Esophagus squamous epithelium (tissue), 5 donors: ENCODE data around the gene ENPP1. TPM values are rescaled to one million over a fixed set of nuclear protein-coding genes. Genes with fewer than 3 reads are reported as not detected.

Experiments used
- DNase-seq: peaks from one replicate; lab custom pipeline; 2025; lab: John Stamatoyannopoulos, UW
- H3K27ac ChIP-seq, 4 donors: fragments of 200-600 bp; sonication (generic); one replicate each; pipeline ENCODE4 v1.5.1; 2016 to 2019; ENCODE audit warnings: mild to moderate bottlenecking in 1 of 4
- H3K27me3 ChIP-seq, 4 donors: fragments of 200-600 bp; sonication (generic); 1 replicate in 3 of 4; 2 replicates in 1 of 4; pipeline versions ENCODE4 v1.5.1 to v1.6.0; 2017 to 2021; ENCODE audit warnings: antibody characterized with exemption in 1 of 4
- H3K36me3 ChIP-seq, 3 donors: fragments of 200-600 bp; sonication (generic); one replicate each; pipeline ENCODE4 v1.5.1; 2016 to 2019
- H3K4me1 ChIP-seq, 3 donors: fragments of 200-600 bp; sonication (generic); one replicate each; pipeline ENCODE4 v1.5.1; 2017 to 2019
- H3K4me3 ChIP-seq, 4 donors: fragments of 200-600 bp; sonication (generic); 1 replicate in 3 of 4; 2 replicates in 1 of 4; pipeline ENCODE4 v1.5.1; 2016 to 2019; ENCODE audit warnings: mild to moderate bottlenecking in 2 of 4, moderate library complexity in 1 of 4
- H3K9me3 ChIP-seq, 3 donors: fragments of 200-600 bp; sonication (generic); one replicate each; pipeline ENCODE4 v1.5.1; 2016 to 2019
- CTCF ChIP-seq, 6 experiments: fragments of 450-650 bp in 4 of 6; fragments of 200-600 bp in 2 of 6; sonication (generic) in 2 of 6; IDR thresholded peaks; one replicate each; pipeline ENCODE4 v1.5.1; 2016 to 2019; ENCODE audit warnings: antibody characterized with exemption in 6 of 6, mild to moderate bottlenecking in 4 of 6, moderate library complexity in 4 of 6
- POLR2A ChIP-seq, 4 donors: fragments of 450-650 bp; IDR thresholded peaks; one replicate each; pipeline ENCODE4 v1.6.1; 2017; ENCODE audit warnings: antibody characterized with exemption in 4 of 4, mild to moderate bottlenecking in 4 of 4, moderate library complexity in 3 of 4
- WGBS, 2 donors: methylation state at CpG; one replicate each; pipeline ENCODE4 v1.1.5; 2018; 5-methylcytosine and 5-hydroxymethylcytosine counted together
- intact Hi-C: fragments of 100-400 bp; cut with DNase I; formaldehyde crosslinking; loops from one replicate; pipeline ENCODE4 v1.15.0; 2022
- total RNA-seq, 4 donors: library from RNA; depleted of rRNA; stranded (reverse); fragments of >200 nt; gene quantifications; one replicate each; pipeline ENCODE4 v1.1.0, GENCODE V29; 2016
- donor health status: DM: yes; HTN: yes; CAD: no.

The ENPP1 gene
- total RNA-seq, 4 donors from 2014 or later = 0.76 to 12.6 (median 3.2) TPM

- Histone ChIP-seq H3K36me3 (no peaks in the 10 kb centered on the region), H3K27me3 (peaks cover 0 to 11% (median 0%) of the 10 kb centered on the region in 4 donors), H3K4me1 (no peaks in the 10 kb centered on the region), H3K27ac (no peak overlapping the region), H3K9me3 (peaks cover 0 to 21% (median 6%) of the 10 kb centered on the region in 3 donors), H3K4me3 (no peak overlapping the region)
- intact Hi-C loops = loop anchor here (10.0 kb wide), 1 partner anchor 304 kb away; no protein-coding TSS in a partner anchor
- 68 to 74% methylated on average over 3 of the region's 3 CpGs for WGBS, 2 donors
- DNase-seq = no peak
- TF ChIP-seq CTCF (IDR thresholded peaks at IDR 0.05) (no peak), POLR2A (IDR thresholded peaks at IDR 0.05) (no peak)
Measured at GRCh38 chr6:131920656-131921055, 112.8 kb downstream of the ENPP1 start.

GRCh38 chr6:131923356-131923755 is 115.5 kb downstream of the ENPP1 start:
- intact Hi-C loops = loop anchor here (10.0 kb wide), 1 partner anchor 301 kb away; no protein-coding TSS in a partner anchor
- peak in 5 of 6 experiments; percentile 47 to 78 (median 59) for TF ChIP-seq CTCF (IDR thresholded peaks at IDR 0.05)
- no peak for TF ChIP-seq POLR2A (IDR thresholded peaks at IDR 0.05)
- peaks cover 0 to 4% (median 0%) of the 10 kb centered on the region in 4 donors for H3K27me3 ChIP-seq
- peaks cover 0 to 21% (median 6%) of the 10 kb centered on the region in 3 donors for H3K9me3 ChIP-seq
- H3K36me3 ChIP-seq = no peaks in the 10 kb centered on the region
- no peak overlapping the region for H3K27ac ChIP-seq
- H3K4me1 ChIP-seq = no peaks in the 10 kb centered on the region
- DNase-seq = no peak
- 9 to 13% methylated on average over 2 of the region's 2 CpGs for WGBS, 2 donors
- H3K4me3 ChIP-seq = no peak overlapping the region

GRCh38 chr6:131924881-131925474 is 117.2 kb downstream of the ENPP1 start:
- Histone ChIP-seq H3K4me1 (no peaks in the 10 kb centered on the region), H3K27ac (no peak overlapping the region), H3K9me3 (peaks cover 0 to 21% (median 6%) of the 10 kb centered on the region in 3 donors), H3K4me3 (no peak overlapping the region), H3K27me3 (no peaks in the 10 kb centered on the region), H3K36me3 (no peaks in the 10 kb centered on the region)
- DNase-seq = no peak
- intact Hi-C loops = loop anchor here (10.0 kb wide), 1 partner anchor 300 kb away; no protein-coding TSS in a partner anchor
- TF ChIP-seq CTCF (IDR thresholded peaks at IDR 0.05) (peak in 5 of 6 experiments; percentile 32 to 54 (median 36)), POLR2A (IDR thresholded peaks at IDR 0.05) (no peak)
- WGBS, 2 donors = 17 to 19% methylated on average over 4 of the region's 4 CpGs

- Histone ChIP-seq H3K4me1 (no peaks in the 10 kb centered on the region), H3K4me3 (no peak overlapping the region), H3K27me3 (no peaks in the 10 kb centered on the region), H3K9me3 (no peaks in the 10 kb centered on the region), H3K36me3 (no peaks in the 10 kb centered on the region), H3K27ac (no peak overlapping the region)
- intact Hi-C loops = loop anchor here (10.0 kb wide), 1 partner anchor 296 kb away; no protein-coding TSS in a partner anchor
- WGBS, 2 donors = 49 to 57% methylated on average over 2 of the region's 2 CpGs
- TF ChIP-seq POLR2A (IDR thresholded peaks at IDR 0.05) (no peak), CTCF (IDR thresholded peaks at IDR 0.05) (no peak)
- no peak for DNase-seq
Measured at GRCh38 chr6:131929264-131929663, 121.4 kb downstream of the ENPP1 start.

GRCh38 chr6:131929976-131930375 is 122.2 kb downstream of the ENPP1 start:
- Histone ChIP-seq H3K27me3 (no peaks in the 10 kb centered on the region), H3K36me3 (no peaks in the 10 kb centered on the region), H3K4me1 (no peaks in the 10 kb centered on the region), H3K4me3 (no peak overlapping the region), H3K27ac (no peak overlapping the region), H3K9me3 (no peaks in the 10 kb centered on the region)
- intact Hi-C loops = loop anchor here (10.0 kb wide), 1 partner anchor 295 kb away; no protein-coding TSS in a partner anchor
- no peak for DNase-seq
- TF ChIP-seq CTCF (IDR thresholded peaks at IDR 0.05) (no peak), POLR2A (IDR thresholded peaks at IDR 0.05) (no peak)
- 81 to 94% methylated on average over 1 of the region's 1 CpG for WGBS, 2 donors
